SK-N-MC (cell line): Measurements from ENCODE around the gene CPT2.

ENCODE experiments used
- EZH2 ChIP-seq: fragments of 200-600 bp; sonication (generic); IDR thresholded peaks from one replicate; pipeline ENCODE4 v1.6.1; 2017; ENCODE audit warnings: antibody characterized with exemption
- POLR2AphosphoS5 ChIP-seq: IDR thresholded peaks from 2 replicates; pipeline ENCODE4 v1.6.1; 2012; ENCODE audit warnings: mild to moderate bottlenecking, low read depth, low read length, borderline replicate concordance

DNA sequence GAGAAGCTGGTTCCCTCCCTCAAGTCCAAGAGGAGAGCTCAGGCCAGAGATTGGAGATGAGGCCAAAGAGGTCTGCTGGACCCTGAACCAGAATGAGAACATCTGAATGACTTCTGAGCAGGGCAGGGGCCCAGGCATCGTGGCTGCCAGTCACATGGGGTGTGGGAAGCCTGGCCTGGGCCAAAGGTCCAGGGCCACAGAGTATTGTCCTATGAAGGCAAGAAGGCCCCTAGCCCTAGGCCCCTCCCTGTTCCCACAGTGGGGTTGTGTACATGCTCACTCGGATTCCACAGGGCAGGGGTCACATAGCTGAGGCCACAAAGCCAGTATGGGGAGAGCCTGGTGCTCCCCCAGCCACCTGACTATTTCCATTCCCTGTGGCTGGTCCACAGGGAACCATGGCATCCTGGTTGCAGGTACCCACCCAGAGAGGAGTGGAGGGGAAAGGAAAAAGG lies 35.7 kb upstream of the CPT2 start:
- TF ChIP-seq EZH2 (no peak), POLR2AphosphoS5 (no peak)
